ENCODE measurements around the gene FANCD2.

- TF ChIP-seq YY1 (IDR thresholded peaks at IDR 0.05) (no peak), CTCF (IDR thresholded peaks at IDR 0.05; ENCODE audit: low read depth, low read length, missing input control) (no peak), RXRA (IDR thresholded peaks at IDR 0.05) (no peak), REST (IDR thresholded peaks at IDR 0.05) (no peak), HNF4G (IDR thresholded peaks at IDR 0.05) (no peak), FOXA1 (IDR thresholded peaks at IDR 0.05) (no peak), ZBTB33 (IDR thresholded peaks at IDR 0.05) (no peak)
Measured at GRCh38 chr3:10008588-10009344, 17.5 kb upstream of the FANCD2 start.
